Sigmoid colon (tissue), 3 donors: Measurements from ENCODE around the gene HSD11B2.

Experiments used
- CTCF ChIP-seq, 4 experiments: fragments of 450-650 bp in 3 of 4; fragments of 200-600 bp in 1 of 4; IDR thresholded peaks; one replicate each; pipeline ENCODE4 v1.5.1; 2016 to 2019; ENCODE audit warnings: antibody characterized with exemption in 4 of 4, mild to moderate bottlenecking in 3 of 4, moderate library complexity in 2 of 4
- POLR2A ChIP-seq, 2 donors: fragments of 450-650 bp; IDR thresholded peaks; one replicate each; pipeline ENCODE4 v1.6.1; 2016; ENCODE audit warnings: antibody characterized with exemption in 2 of 2, mild to moderate bottlenecking in 2 of 2, moderate library complexity in 2 of 2

- no peak for TF ChIP-seq POLR2A (IDR thresholded peaks at IDR 0.05)
- no peak for TF ChIP-seq CTCF (IDR thresholded peaks at IDR 0.05)
These were observed 7.9 kb upstream of the HSD11B2 start for GRCh38 chr16:67423015-67423414.
